Stomach (tissue), 4 donors: ENCODE data around the gene NUP155.

Experiments
- CTCF ChIP-seq, 7 experiments: fragments of 450-650 bp in 4 of 7; fragments of 200-600 bp in 3 of 7; sonication (generic) in 3 of 7; IDR thresholded peaks; one replicate each; pipeline ENCODE4 v1.5.1; 2016 to 2019; ENCODE audit warnings: antibody characterized with exemption in 7 of 7, control low read depth in 2 of 7, mild to moderate bottlenecking in 1 of 7
- POLR2A ChIP-seq, 4 donors: fragments of 450-650 bp; IDR thresholded peaks; one replicate each; pipeline ENCODE4 v1.6.1; 2016; ENCODE audit warnings: antibody characterized with exemption in 4 of 4, control low read depth in 2 of 4, mild to moderate bottlenecking in 1 of 4, moderate library complexity in 1 of 4
- POLR2AphosphoS5 ChIP-seq, 3 donors: sonication (generic); formaldehyde crosslinking; IDR thresholded peaks; one replicate each; pipeline ENCODE4 v1.6.1; 2016; ENCODE audit warnings: antibody characterized with exemption in 3 of 3

GRCh38 chr5:37304888-37305287, 66.0 kb downstream of the NUP155 start:
- TF ChIP-seq CTCF (IDR thresholded peaks at IDR 0.05): no peak
- no peak for TF ChIP-seq POLR2A (IDR thresholded peaks at IDR 0.05)
- TF ChIP-seq POLR2AphosphoS5 (IDR thresholded peaks at IDR 0.05): no peak
